Tibial nerve (tissue), 4 donors: Measurements from ENCODE around the gene SORL1-AS1.

ENCODE experiments used
- EP300 ChIP-seq, 2 donors: sonication (generic); formaldehyde crosslinking; IDR thresholded peaks; one replicate each; pipeline ENCODE4 v1.6.1; 2017; ENCODE audit warnings: antibody characterized with exemption in 2 of 2, mild to moderate bottlenecking in 1 of 2
- POLR2A ChIP-seq, 2 donors: fragments of 450-650 bp; IDR thresholded peaks; one replicate each; pipeline ENCODE4 v1.6.1; 2017; ENCODE audit warnings: antibody characterized with exemption in 2 of 2, mild to moderate bottlenecking in 2 of 2, moderate library complexity in 2 of 2
- TF ChIP-seq, protein P1 (sequence below), 5 experiments: fragments of 200-600 bp in 3 of 5; fragments of 450-650 bp in 2 of 5; sonication (generic) in 3 of 5; IDR thresholded peaks; one replicate each; pipeline ENCODE4 v1.5.1; 2016 to 2019; ENCODE audit warnings: antibody characterized with exemption in 5 of 5, mild to moderate bottlenecking in 3 of 5, moderate library complexity in 2 of 5

DNA sequence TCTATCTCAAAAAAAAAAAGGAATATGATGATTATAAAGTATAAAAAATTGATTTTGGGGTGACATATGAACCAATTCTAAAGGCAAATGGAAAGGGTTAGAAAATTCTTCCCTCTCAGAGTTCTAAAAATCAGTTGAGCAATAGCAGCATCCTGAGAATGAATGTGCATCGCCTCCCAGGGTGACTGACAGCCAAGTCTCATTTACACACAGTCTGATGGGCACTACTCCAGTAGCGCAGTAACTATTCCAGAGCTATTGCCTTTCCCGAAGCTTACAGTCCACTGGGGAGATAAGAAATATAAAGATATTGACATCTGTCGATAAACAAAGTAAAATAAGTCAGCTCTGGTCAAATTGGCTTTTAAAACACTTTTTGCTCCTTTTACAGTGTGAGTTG is 32.9 kb downstream of the SORL1-AS1 start:
- TF ChIP-seq, protein P1, sequence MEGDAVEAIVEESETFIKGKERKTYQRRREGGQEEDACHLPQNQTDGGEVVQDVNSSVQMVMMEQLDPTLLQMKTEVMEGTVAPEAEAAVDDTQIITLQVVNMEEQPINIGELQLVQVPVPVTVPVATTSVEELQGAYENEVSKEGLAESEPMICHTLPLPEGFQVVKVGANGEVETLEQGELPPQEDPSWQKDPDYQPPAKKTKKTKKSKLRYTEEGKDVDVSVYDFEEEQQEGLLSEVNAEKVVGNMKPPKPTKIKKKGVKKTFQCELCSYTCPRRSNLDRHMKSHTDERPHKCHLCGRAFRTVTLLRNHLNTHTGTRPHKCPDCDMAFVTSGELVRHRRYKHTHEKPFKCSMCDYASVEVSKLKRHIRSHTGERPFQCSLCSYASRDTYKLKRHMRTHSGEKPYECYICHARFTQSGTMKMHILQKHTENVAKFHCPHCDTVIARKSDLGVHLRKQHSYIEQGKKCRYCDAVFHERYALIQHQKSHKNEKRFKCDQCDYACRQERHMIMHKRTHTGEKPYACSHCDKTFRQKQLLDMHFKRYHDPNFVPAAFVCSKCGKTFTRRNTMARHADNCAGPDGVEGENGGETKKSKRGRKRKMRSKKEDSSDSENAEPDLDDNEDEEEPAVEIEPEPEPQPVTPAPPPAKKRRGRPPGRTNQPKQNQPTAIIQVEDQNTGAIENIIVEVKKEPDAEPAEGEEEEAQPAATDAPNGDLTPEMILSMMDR (IDR thresholded peaks at IDR 0.05), result no peak
- TF ChIP-seq POLR2A (IDR thresholded peaks at IDR 0.05), result no peak
- no peak for TF ChIP-seq EP300 (IDR thresholded peaks at IDR 0.05)
